Activated T-helper 17 cell treated with anti-CD3 and anti-CD28 coated beads, Interleukin-2, amount 50 U/mL, for 72 hours (primary cell): ENCODE measurements around the gene CCDC106. TPM values are rescaled to one million over a fixed set of nuclear protein-coding genes. Genes with fewer than 3 reads are reported as not detected.

ENCODE experiments used
- ATAC-seq: fragments of 150-1000 bp; cut with Tn5 transposase; replicated peaks from 2 replicates; pipeline ENCODE4 v1.10.0; 2021; ENCODE audit warnings: mild to moderate bottlenecking, moderate library complexity
- H3K27ac Mint-ChIP-seq: one replicate; pipeline ENCODE4 v1.8.0; 2022; ENCODE audit warnings: mixed read lengths
- H3K27me3 Mint-ChIP-seq: one replicate; pipeline ENCODE4 v1.8.0; 2022; ENCODE audit warnings: mixed read lengths
- H3K36me3 Mint-ChIP-seq: one replicate; pipeline ENCODE4 v1.8.0; 2022; ENCODE audit warnings: low read depth, mild to moderate bottlenecking, mixed read lengths
- H3K4me1 Mint-ChIP-seq: one replicate; pipeline ENCODE4 v1.8.0; 2022; ENCODE audit warnings: mixed read lengths
- H3K4me3 Mint-ChIP-seq: one replicate; pipeline ENCODE4 v1.8.0; 2022; ENCODE audit warnings: mild to moderate bottlenecking, mixed read lengths
- H3K9me3 Mint-ChIP-seq: one replicate; pipeline ENCODE4 v1.8.0; 2022; ENCODE audit warnings: mixed read lengths
- total RNA-seq, 2 donors: library from RNA; stranded (reverse); gene quantifications; one replicate each; pipeline ENCODE4 v1.2.3, GENCODE V29; 2022

Gene CCDC106
- total RNA-seq, 2 donors from 2014 or later: 2.4 to 2.6 TPM

- no peak overlapping the region for H3K27ac Mint-ChIP-seq
- peak overlapping the region; percentile 96 for H3K4me3 Mint-ChIP-seq
- no peaks in the 10 kb centered on the region for H3K27me3 Mint-ChIP-seq
- peaks cover 67% of the 10 kb centered on the region for H3K36me3 Mint-ChIP-seq
- no peak for ATAC-seq
- peaks cover 54% of the 10 kb centered on the region for H3K4me1 Mint-ChIP-seq
- peaks cover 3% of the 10 kb centered on the region for H3K9me3 Mint-ChIP-seq
Measured at GRCh38 chr19:55638864-55639359, 9.1 kb upstream of the CCDC106 start.

GRCh38 chr19:55640043-55640576, 7.9 kb upstream of the CCDC106 start:
- H3K4me1 Mint-ChIP-seq: peaks cover 48% of the 10 kb centered on the region
- H3K27me3 Mint-ChIP-seq: no peaks in the 10 kb centered on the region
- ATAC-seq: peak; percentile 7
- peak overlapping the region; percentile 96 for H3K4me3 Mint-ChIP-seq
- peaks cover 73% of the 10 kb centered on the region for H3K36me3 Mint-ChIP-seq
- peak overlapping the region; percentile 75 for H3K27ac Mint-ChIP-seq
- H3K9me3 Mint-ChIP-seq: peaks cover 3% of the 10 kb centered on the region

GRCh38 chr19:55640577-55641425, 7.2 kb upstream of the CCDC106 start, which contains the start of gene ZNF580:
ZNF580 (plus strand) TSS chr19:55641002; CDS start chr19:55642509, 1,507 bp downstream.
- H3K4me1 Mint-ChIP-seq: peaks cover 42% of the 10 kb centered on the region

GRCh38 chr19:55641426-55642152, 6.4 kb upstream of the CCDC106 start:
- Mint-ChIP-seq H3K4me1 (peaks cover 34% of the 10 kb centered on the region), H3K9me3 (peaks cover 3% of the 10 kb centered on the region), H3K36me3 (peaks cover 73% of the 10 kb centered on the region), H3K27me3 (no peaks in the 10 kb centered on the region), H3K4me3 (peak overlapping the region; percentile 96), H3K27ac (peak overlapping the region; percentile 89)
- no peak for ATAC-seq

More at GRCh38 chr19:55640577-55641425, 7.2 kb upstream of the CCDC106 start, which contains the start of gene ZNF580:
- Mint-ChIP-seq H3K27ac (peak within 1 kb of the TSS; percentile 89), H3K36me3 (peaks cover 73% of the 10 kb centered on the region), H3K9me3 (peaks cover 3% of the 10 kb centered on the region), H3K4me3 (peak within 1 kb of the TSS; percentile 96), H3K27me3 (no peaks in the 10 kb centered on the region)
- ATAC-seq: peak; percentile 13

- peak overlapping the region; percentile 96 for H3K4me3 Mint-ChIP-seq
- peaks cover 79% of the 10 kb centered on the region for H3K36me3 Mint-ChIP-seq
- peaks cover 26% of the 10 kb centered on the region for H3K4me1 Mint-ChIP-seq
- peaks cover 3% of the 10 kb centered on the region for H3K9me3 Mint-ChIP-seq
- peak overlapping the region; percentile 98 for H3K27ac Mint-ChIP-seq
- peak; percentile 15 for ATAC-seq
- no peaks in the 10 kb centered on the region for H3K27me3 Mint-ChIP-seq
Measured at GRCh38 chr19:55642153-55643002, 5.6 kb upstream of the CCDC106 start.

GRCh38 chr19:55643003-55643886, 4.8 kb upstream of the CCDC106 start, which contains the start of gene ZNF581:
ZNF581 (plus strand) TSS chr19:55643649; CDS start chr19:55644572, 923 bp downstream.
- Mint-ChIP-seq H3K4me3 (peak within 1 kb of the TSS; percentile 96), H3K27me3 (no peaks in the 10 kb centered on the region), H3K27ac (peak within 1 kb of the TSS; percentile 98), H3K9me3 (peaks cover 3% of the 10 kb centered on the region), H3K36me3 (peaks cover 74% of the 10 kb centered on the region), H3K4me1 (peaks cover 18% of the 10 kb centered on the region)
- peak; percentile 75 for ATAC-seq

- H3K9me3 Mint-ChIP-seq: peaks cover 3% of the 10 kb centered on the region
- peaks cover 70% of the 10 kb centered on the region for H3K36me3 Mint-ChIP-seq
- ATAC-seq: no peak
- H3K4me3 Mint-ChIP-seq: peak overlapping the region; percentile 96
- peaks cover 17% of the 10 kb centered on the region for H3K4me1 Mint-ChIP-seq
- H3K27me3 Mint-ChIP-seq: no peaks in the 10 kb centered on the region
- H3K27ac Mint-ChIP-seq: peak overlapping the region; percentile 98
Measured at GRCh38 chr19:55643887-55644176, 4.2 kb upstream of the CCDC106 start.

GRCh38 chr19:55644191-55644833, 3.7 kb upstream of the CCDC106 start:
- H3K9me3 Mint-ChIP-seq: no peaks in the 10 kb centered on the region
- no peak for ATAC-seq
- peaks cover 66% of the 10 kb centered on the region for H3K36me3 Mint-ChIP-seq
- peak overlapping the region; percentile 96 for H3K4me3 Mint-ChIP-seq
- H3K27me3 Mint-ChIP-seq: no peaks in the 10 kb centered on the region
- H3K27ac Mint-ChIP-seq: peak overlapping the region; percentile 98
- H3K4me1 Mint-ChIP-seq: peaks cover 13% of the 10 kb centered on the region

GRCh38 chr19:55644842-55645511, 3.0 kb upstream of the CCDC106 start:
- H3K4me1 Mint-ChIP-seq: peaks cover 19% of the 10 kb centered on the region
- H3K36me3 Mint-ChIP-seq: peaks cover 73% of the 10 kb centered on the region

GRCh38 chr19:55645512-55645881, 2.5 kb upstream of the CCDC106 start:
- peaks cover 24% of the 10 kb centered on the region for H3K4me1 Mint-ChIP-seq
- ATAC-seq: no peak
- no peaks in the 10 kb centered on the region for H3K27me3 Mint-ChIP-seq
- H3K36me3 Mint-ChIP-seq: peaks cover 72% of the 10 kb centered on the region
- peak overlapping the region; percentile 54 for H3K27ac Mint-ChIP-seq
- H3K9me3 Mint-ChIP-seq: no peaks in the 10 kb centered on the region
- peak overlapping the region; percentile 96 for H3K4me3 Mint-ChIP-seq

More at GRCh38 chr19:55644842-55645511, 3.0 kb upstream of the CCDC106 start:
- no peaks in the 10 kb centered on the region for H3K27me3 Mint-ChIP-seq
- H3K4me3 Mint-ChIP-seq: peak overlapping the region; percentile 96
- H3K27ac Mint-ChIP-seq: peak overlapping the region; percentile 98
- no peak for ATAC-seq
- no peaks in the 10 kb centered on the region for H3K9me3 Mint-ChIP-seq

- ATAC-seq: no peak
- Mint-ChIP-seq H3K4me1 (peaks cover 19% of the 10 kb centered on the region), H3K27me3 (no peaks in the 10 kb centered on the region), H3K27ac (peak overlapping the region; percentile 12), H3K36me3 (peaks cover 62% of the 10 kb centered on the region), H3K4me3 (peak overlapping the region; percentile 58), H3K9me3 (no peaks in the 10 kb centered on the region)
Measured at GRCh38 chr19:55646889-55647731, 902 bp upstream of the CCDC106 start.
